NT2/D1 (cell line): ENCODE data around the gene ADAMTS12.

Source experiments
- YY1 ChIP-seq: IDR thresholded peaks from 2 replicates; pipeline ENCODE4 v1.6.1; 2011; ENCODE audit not compliant: insufficient read length, insufficient read depth
- ZNF274 ChIP-seq: IDR thresholded peaks from 2 replicates; pipeline ENCODE4 v1.6.1; 2011; ENCODE audit warnings: mild to moderate bottlenecking, low read depth, low read length

DNA sequence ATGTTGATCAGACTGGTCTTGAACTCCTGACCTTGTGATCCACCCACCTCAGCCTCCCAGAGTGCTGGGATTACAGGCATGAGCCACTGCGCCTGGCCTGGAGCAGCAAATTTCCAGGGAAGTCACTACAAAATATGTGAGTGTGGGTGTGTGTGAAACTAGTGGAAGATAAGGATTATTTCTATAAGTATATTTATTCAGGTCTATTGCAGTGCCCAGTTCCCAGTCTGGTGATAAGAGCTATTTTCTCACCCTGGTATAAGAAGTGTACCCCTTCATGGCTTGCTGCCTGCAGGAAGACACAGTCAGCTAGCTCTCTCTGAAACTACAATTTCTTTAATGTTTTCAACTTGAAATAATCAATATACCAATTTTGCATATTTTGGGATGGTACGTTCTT is 414.0 kb downstream of the ADAMTS12 start:
- no peak for TF ChIP-seq ZNF274
- TF ChIP-seq YY1 = no peak
